ENCODE data around the gene COL15A1.
A peak's percentile ranks its signal among the peaks of the same experiment; 100 is the strongest.

COL15A1 gene

GRCh38 chr9:99109522-99109921, 165.8 kb downstream of the COL15A1 start:
- H3K27ac ChIP-seq: peak overlapping the region in 1 of 2 donors; percentile 55
- no peak for DNase-seq (ENCODE audit: low spot score)
- no peak for TF ChIP-seq CTCF (IDR thresholded peaks at IDR 0.05)
- H3K4me3 ChIP-seq: no peak overlapping the region

GRCh38 chr9:99112750-99113413, 169.2 kb downstream of the COL15A1 start:
- Histone ChIP-seq H3K27ac (no peak overlapping the region), H3K4me3 (no peak overlapping the region)
- no peak for DNase-seq (ENCODE audit: low spot score)
- TF ChIP-seq CTCF (IDR thresholded peaks at IDR 0.05): no peak

GRCh38 chr9:99113414-99114048, 169.8 kb downstream of the COL15A1 start:
- TF ChIP-seq CTCF (IDR thresholded peaks at IDR 0.05): no peak
- DNase-seq (ENCODE audit: low spot score): no peak
- Histone ChIP-seq H3K27ac (no peak overlapping the region), H3K4me3 (no peak overlapping the region)

- Histone ChIP-seq H3K27ac (peak overlapping the region in 1 of 2 donors; percentile 5), H3K4me3 (no peak overlapping the region)
- no peak for DNase-seq (ENCODE audit: low spot score)
- no peak for TF ChIP-seq CTCF (IDR thresholded peaks at IDR 0.05)
Measured at GRCh38 chr9:99114049-99114440, 170.3 kb downstream of the COL15A1 start.

- Histone ChIP-seq H3K27ac (peak overlapping the region in 1 of 2 donors; percentile 5), H3K4me3 (no peak overlapping the region)
- TF ChIP-seq CTCF (IDR thresholded peaks at IDR 0.05): no peak
- no peak for DNase-seq (ENCODE audit: low spot score)
Measured at GRCh38 chr9:99114846-99115500, 171.3 kb downstream of the COL15A1 start.

- no peak overlapping the region for H3K4me3 ChIP-seq
- H3K27ac ChIP-seq: no peak overlapping the region
- no peak for TF ChIP-seq CTCF (IDR thresholded peaks at IDR 0.05)
- no peak for DNase-seq (ENCODE audit: low spot score)
Measured at GRCh38 chr9:99116003-99116411, 172.3 kb downstream of the COL15A1 start.
